Uterus (tissue), 4 donors: ENCODE measurements around the gene OPALIN. TPM values are rescaled to one million over a fixed set of nuclear protein-coding genes. Genes with fewer than 3 reads are reported as not detected.

ENCODE experiments used
- DNase-seq, 2 donors: peaks; one replicate each; pipeline ENCODE4 v3.0.0-alpha.2; 2019 to 2020
- H3K27ac ChIP-seq, 2 donors: fragments of 200-600 bp; sonication (generic); 1 replicate in 1 of 2; 2 replicates in 1 of 2; pipeline ENCODE4 v1.5.1; 2016 to 2018
- H3K27me3 ChIP-seq, 2 donors: fragments of 200-600 bp; sonication (generic); one replicate each; pipeline ENCODE4 v1.5.1; 2018 to 2019; ENCODE audit warnings: control low read depth in 1 of 2
- H3K36me3 ChIP-seq, 2 donors: fragments of 200-600 bp; sonication (generic); one replicate each; pipeline ENCODE4 v1.5.1; 2019; ENCODE audit warnings: control low read depth in 1 of 2
- H3K4me1 ChIP-seq, 2 donors: fragments of 200-600 bp; sonication (generic); one replicate each; pipeline ENCODE4 v1.5.1; 2018 to 2019; ENCODE audit warnings: control low read depth in 1 of 2
- H3K4me3 ChIP-seq, 2 donors: fragments of 200-600 bp; sonication (generic); 1 replicate in 1 of 2; 2 replicates in 1 of 2; pipeline ENCODE4 v1.5.1; 2018 to 2019; ENCODE audit warnings: mild to moderate bottlenecking in 1 of 2
- H3K9me3 ChIP-seq, 2 donors: fragments of 200-600 bp; sonication (generic); one replicate each; pipeline ENCODE4 v1.5.1; 2019; ENCODE audit warnings: control low read depth in 1 of 2
- POLR2A ChIP-seq, 2 donors: fragments of 450-650 bp; IDR thresholded peaks; one replicate each; pipeline ENCODE4 v1.6.1; 2016; ENCODE audit warnings: antibody characterized with exemption in 2 of 2, mild to moderate bottlenecking in 1 of 2, moderate library complexity in 1 of 2
- intact Hi-C: fragments of 100-400 bp; cut with DNase I; formaldehyde crosslinking; loops from one replicate; pipeline ENCODE4 v1.15.1; 2023; ENCODE audit warnings: low total_unique reads
- total RNA-seq, 4 donors: library from RNA; depleted of rRNA in 3 of 4; stranded (reverse); fragments of >200 nt in 3 of 4; gene quantifications; one replicate each; pipeline versions ENCODE4 v1.1.0 to v1.2.4, GENCODE V29; 2014 to 2023
- TF ChIP-seq, protein P1 (sequence below), 4 experiments: fragments of 200-600 bp in 2 of 4; fragments of 450-650 bp in 2 of 4; sonication (generic) in 2 of 4; IDR thresholded peaks; one replicate each; pipeline ENCODE4 v1.5.1; 2016 to 2019; ENCODE audit warnings: antibody characterized with exemption in 4 of 4, mild to moderate bottlenecking in 2 of 4, moderate library complexity in 1 of 4
- donor health status: DM: yes; HTN: yes; CAD: no.

OPALIN gene
- total RNA-seq, 4 donors from 2014 or later = not detected

DNA sequence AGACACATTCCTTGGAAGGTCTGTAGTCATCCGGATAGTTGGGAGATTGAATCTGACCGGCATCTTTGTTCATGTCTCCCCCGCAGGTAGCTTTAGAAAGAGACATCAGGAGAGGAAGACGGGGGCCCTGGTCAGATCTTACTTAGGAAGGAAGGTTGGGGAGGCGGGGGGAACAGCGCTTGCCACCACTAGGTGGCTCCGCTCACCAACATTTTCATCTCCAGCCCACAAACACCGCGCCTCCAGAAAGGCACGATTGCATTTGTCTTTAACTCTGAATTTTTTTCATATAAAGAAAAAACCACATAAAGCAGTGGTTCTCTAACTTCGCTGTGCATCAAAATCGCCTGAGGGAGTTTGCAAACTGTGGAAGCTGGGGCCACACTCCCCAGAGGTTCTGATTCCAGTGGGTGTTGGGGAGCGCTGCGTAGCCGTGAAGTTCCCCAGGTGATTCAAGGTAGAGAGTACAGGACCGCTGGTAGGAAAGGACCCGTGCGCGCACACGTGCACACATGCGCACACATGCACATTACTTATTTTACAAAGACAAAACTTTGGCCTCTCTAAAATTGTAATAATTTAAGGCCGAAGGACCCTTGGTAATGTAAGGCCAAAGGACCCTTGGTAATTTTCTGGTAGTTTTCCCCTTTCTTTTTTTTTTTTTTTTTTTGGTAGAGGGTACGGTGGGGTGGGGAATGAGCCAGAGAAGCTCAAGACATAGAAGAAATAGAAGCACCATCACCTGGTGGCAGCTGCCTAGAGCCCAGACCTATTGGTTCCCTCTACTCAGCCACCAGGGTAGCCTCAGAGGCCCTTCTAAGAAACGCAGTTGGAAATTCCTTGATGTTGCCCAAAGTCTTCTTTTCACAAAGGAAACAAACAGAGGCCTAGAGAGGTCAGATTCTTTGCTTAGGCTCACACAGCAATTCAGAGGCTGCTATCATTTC, 37.4 kb upstream of the OPALIN start:
- Histone ChIP-seq H3K27me3 (no peaks in the 10 kb centered on the region), H3K4me1 (no peaks in the 10 kb centered on the region), H3K9me3 (no peaks in the 10 kb centered on the region), H3K36me3 (no peaks in the 10 kb centered on the region), H3K4me3 (no peak overlapping the region), H3K27ac (no peak overlapping the region)
- peak; percentile 59 to 67 for DNase-seq
- TF ChIP-seq POLR2A (IDR thresholded peaks at IDR 0.05) = no peak
- TF ChIP-seq, protein P1, sequence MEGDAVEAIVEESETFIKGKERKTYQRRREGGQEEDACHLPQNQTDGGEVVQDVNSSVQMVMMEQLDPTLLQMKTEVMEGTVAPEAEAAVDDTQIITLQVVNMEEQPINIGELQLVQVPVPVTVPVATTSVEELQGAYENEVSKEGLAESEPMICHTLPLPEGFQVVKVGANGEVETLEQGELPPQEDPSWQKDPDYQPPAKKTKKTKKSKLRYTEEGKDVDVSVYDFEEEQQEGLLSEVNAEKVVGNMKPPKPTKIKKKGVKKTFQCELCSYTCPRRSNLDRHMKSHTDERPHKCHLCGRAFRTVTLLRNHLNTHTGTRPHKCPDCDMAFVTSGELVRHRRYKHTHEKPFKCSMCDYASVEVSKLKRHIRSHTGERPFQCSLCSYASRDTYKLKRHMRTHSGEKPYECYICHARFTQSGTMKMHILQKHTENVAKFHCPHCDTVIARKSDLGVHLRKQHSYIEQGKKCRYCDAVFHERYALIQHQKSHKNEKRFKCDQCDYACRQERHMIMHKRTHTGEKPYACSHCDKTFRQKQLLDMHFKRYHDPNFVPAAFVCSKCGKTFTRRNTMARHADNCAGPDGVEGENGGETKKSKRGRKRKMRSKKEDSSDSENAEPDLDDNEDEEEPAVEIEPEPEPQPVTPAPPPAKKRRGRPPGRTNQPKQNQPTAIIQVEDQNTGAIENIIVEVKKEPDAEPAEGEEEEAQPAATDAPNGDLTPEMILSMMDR (IDR thresholded peaks at IDR 0.05) = peak; percentile 72 to 91 (median 78)
- intact Hi-C loops = loop anchor here (10.0 kb wide), 2 partner anchors 119 to 639 kb away; partner anchors contain the start of gene TLL2

DNA sequence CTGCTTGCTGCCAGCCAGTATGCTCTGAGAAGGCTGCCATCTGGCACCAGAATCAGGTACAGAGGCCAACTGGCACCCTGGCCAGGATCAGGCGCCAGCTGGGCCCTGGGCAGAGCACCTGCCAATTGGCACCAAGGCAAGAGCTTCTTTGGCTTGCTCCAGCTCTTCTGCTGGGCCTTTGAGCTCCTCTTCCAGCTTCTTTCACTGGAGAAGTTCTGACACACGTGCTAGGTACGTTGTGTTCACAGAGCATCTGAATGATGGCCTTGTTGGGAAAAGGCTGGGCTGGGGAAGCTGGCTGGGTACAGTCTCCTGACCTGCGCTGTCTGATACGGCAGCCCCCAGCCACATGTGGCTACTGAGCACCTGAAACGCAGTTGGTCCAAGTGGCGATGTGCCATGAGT, 31.7 kb upstream of the OPALIN start:
- TF ChIP-seq, protein P1 (IDR thresholded peaks at IDR 0.05) = no peak
- no peak for TF ChIP-seq POLR2A (IDR thresholded peaks at IDR 0.05)
- Histone ChIP-seq H3K27me3 (no peaks in the 10 kb centered on the region), H3K4me1 (no peaks in the 10 kb centered on the region), H3K36me3 (no peaks in the 10 kb centered on the region), H3K9me3 (no peaks in the 10 kb centered on the region), H3K4me3 (no peak overlapping the region), H3K27ac (no peak overlapping the region)
- peak in 1 of 2 donors; percentile 47 for DNase-seq
- intact Hi-C loops = loop anchor here (10.0 kb wide), 2 partner anchors 124 to 644 kb away; partner anchors contain the start of gene TLL2

DNA sequence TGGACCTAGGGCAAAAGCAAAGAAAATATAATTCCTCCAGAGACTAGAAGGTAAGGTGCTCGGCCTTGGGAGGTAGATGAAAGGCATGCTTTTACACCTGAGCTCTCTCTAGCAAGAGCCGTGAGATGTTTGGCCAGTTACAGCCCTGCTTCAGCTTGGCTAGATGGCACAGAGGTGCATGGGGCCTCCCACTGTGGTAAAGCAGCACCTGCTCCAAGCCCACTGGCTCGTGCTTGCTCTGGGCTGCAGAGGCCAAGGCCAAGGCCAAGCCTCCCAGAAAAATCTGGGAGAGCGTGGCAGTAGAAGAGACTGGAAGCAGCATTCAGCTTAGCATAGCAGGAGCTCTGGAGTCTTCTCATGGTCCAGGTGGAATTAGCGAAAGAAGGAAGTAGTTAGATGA, 31.0 kb upstream of the OPALIN start:
- Histone ChIP-seq H3K36me3 (no peaks in the 10 kb centered on the region), H3K27me3 (no peaks in the 10 kb centered on the region), H3K27ac (no peak overlapping the region), H3K9me3 (no peaks in the 10 kb centered on the region), H3K4me1 (no peaks in the 10 kb centered on the region), H3K4me3 (no peak overlapping the region)
- no peak for DNase-seq
- no peak for TF ChIP-seq POLR2A (IDR thresholded peaks at IDR 0.05)
- TF ChIP-seq, protein P1 (IDR thresholded peaks at IDR 0.05) = no peak
- intact Hi-C loops = loop anchor here (10.0 kb wide), 2 partner anchors 125 to 645 kb away; partner anchors contain the start of gene TLL2

DNA sequence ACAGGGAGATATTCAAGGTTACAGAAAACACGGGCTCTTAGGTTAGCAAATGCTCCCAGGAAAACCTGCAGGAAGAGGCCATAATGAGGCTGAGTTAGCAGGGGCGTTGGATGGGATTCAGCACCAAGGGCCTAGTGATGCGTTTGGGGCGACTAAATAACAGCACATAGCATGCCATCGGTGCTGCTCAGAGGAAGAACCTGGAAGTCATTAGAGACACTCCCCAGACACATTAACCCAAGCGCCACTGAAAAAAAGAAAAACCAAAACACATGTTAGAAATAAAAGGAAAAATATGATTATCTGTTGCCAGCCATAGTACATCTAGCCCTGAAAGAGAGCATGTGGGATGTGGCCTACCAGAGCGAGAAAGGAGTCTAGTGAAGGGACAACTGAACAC, 28.8 kb upstream of the OPALIN start:
- intact Hi-C loops = no loop called here
- H3K27ac ChIP-seq = no peak overlapping the region
- DNase-seq = no peak
- H3K4me1 ChIP-seq = no peaks in the 10 kb centered on the region
- TF ChIP-seq, protein P1 (IDR thresholded peaks at IDR 0.05) = no peak
- no peak for TF ChIP-seq POLR2A (IDR thresholded peaks at IDR 0.05)
- no peak overlapping the region for H3K4me3 ChIP-seq
- no peaks in the 10 kb centered on the region for H3K27me3 ChIP-seq
- no peaks in the 10 kb centered on the region for H3K36me3 ChIP-seq
- H3K9me3 ChIP-seq = no peaks in the 10 kb centered on the region

DNA sequence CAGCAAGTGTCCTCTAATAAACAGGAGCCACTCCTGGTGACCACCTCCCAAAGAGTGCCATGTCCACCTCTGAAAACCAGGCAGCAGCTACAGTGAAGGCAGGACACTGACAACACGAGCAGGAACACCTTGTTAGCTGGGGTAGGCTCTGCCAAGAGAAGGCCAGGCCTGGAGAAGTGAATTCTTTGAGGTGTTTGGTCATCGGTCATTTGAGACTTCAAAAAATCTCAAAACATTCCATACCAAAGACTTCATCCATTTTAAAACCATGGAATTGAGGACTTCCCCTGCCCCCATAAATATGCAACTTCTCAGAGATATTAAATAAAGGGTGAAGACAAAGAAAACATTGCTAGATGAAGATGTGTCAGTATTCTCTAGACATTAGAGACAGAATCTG, 28.4 kb upstream of the OPALIN start:
- intact Hi-C loops = no loop called here
- Histone ChIP-seq H3K4me3 (no peak overlapping the region), H3K27me3 (no peaks in the 10 kb centered on the region), H3K9me3 (no peaks in the 10 kb centered on the region), H3K4me1 (no peaks in the 10 kb centered on the region), H3K27ac (no peak overlapping the region), H3K36me3 (no peaks in the 10 kb centered on the region)
- no peak for DNase-seq
- TF ChIP-seq POLR2A (IDR thresholded peaks at IDR 0.05) = no peak
- TF ChIP-seq, protein P1 (IDR thresholded peaks at IDR 0.05) = no peak
